CD4-positive, alpha-beta T cell treated with Interleukin-6 for 4 hours (primary cell): ENCODE data around the gene LRRC34.
A peak's percentile ranks its signal among the peaks of the same experiment; 100 is the strongest.

Experiments used
- DNase-seq: peaks from one replicate; pipeline ENCODE4 v3.0.0-alpha.2; 2020; ENCODE audit warnings: mixed read lengths

LRRC34 gene

DNA sequence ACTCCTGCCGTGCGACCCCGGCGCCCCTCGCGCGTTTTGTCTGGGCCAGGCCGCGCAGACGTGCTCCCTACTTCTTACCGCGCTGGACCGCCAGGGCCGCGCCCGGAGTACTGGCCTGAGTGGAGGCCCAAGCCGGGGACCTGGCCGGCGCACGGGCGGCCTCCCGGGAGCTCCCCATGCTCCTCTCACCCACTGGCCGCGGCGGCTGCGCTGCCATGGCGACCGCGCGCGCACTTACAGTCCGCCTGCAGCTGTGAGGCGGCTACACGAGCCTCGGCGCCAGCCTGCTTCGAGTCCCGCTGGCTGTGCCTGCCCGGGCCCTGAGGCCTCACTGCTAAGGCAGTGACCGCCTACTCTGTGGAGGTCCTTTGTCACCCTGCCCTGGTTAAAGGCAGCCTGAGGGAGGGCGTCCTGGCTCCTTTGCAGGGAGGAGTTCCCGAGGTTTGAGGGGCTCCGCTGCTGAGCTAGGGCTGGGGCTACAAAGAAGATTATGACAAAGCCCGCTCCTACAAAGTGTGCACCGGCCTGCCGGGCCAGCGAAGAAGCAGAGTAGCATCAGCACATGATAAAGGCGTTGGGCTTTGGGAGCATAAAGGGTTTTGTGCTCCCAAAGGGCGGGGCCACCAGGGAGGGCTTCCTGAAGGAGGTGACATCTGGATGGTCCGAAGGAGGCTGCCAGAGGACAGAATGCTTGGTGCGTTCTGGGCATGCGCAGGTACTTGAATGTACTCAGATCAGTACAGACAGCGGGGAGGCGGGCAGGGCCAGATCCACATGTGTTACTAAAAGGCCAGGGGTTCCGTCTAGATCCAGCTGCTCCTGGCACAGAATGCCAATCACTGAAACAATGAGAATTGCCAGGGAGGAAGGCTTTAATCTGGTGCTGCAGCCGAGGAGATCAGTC lies at the start of gene LRRC34, which contains the start of gene LRRIQ4:
TSS of gene LRRC34 (minus strand) at position 573 of the 904 bp plus-strand sequence. CDS start at position 217, 356 bp downstream.
TSS of gene LRRIQ4 (plus strand) at position 539 of the 904 bp plus-strand sequence. CDS start 9,052 bp downstream, outside the sequence.
- peak; percentile 78 for DNase-seq

DNA sequence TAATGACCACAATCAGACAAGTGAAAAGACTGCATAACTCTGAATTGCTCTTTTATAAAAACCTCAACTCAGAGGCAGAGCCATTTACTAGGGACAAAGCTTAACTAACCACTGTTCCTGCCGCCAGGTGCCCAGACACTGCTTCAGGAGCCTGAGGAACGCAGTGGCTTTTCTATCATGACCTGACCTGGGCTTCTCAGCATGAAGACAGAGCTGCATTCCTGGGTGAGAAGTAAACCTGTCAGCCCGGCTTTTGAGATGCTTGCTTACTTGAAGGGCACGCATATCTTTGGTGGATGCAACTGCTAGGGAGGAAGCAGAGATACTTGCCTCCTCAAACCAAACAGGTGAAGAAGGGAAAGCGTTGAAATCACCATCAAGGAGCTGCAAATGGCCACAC lies 49.2 kb upstream of the LRRC34 start:
- DNase-seq, result no peak

- DNase-seq, result no peak
These were observed 45.1 kb upstream of the LRRC34 start for GRCh38 chr3:169857811-169858210.

DNA sequence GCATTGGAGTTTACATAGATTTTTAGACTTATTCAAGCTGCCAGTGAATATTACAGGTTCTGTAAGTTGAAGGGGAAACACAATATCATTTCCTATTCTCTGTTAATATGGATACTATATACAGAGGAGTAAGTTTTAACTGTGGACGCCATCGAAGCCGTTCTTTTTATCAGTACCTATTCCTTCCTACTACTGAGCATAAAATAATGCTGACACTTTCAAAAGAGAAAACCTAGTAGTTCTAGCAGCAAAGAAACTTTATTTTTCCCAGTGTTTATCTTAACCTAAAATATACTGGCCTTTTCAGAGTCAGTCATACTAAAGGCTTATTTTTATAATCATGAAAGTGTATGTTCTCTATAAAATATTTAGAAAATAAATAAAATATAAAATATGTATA lies 42.8 kb upstream of the LRRC34 start:
- no peak for DNase-seq

DNA sequence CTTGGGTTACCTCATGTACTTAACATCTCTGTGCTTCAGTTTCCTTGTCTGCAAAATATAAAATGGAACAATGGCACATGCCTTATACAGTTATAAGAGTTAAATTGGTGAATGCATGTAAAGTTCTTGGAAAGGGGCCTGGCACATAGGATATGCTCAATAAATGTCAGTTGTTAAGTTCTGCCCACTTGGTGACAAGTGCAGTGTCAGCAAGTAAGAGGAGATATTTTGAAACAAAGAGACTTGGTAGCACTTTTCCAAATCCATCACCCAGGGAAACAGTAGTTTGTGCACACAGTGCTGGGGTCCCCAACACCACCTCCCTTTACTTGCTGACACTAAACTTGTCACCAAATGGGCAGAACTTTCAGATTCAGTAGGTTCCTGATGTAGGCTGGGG lies 37.9 kb upstream of the LRRC34 start:
- DNase-seq, result no peak

GRCh38 chr3:169848741-169849140 lies 36.0 kb upstream of the LRRC34 start:
- DNase-seq, result no peak

GRCh38 chr3:169847896-169848295 lies 35.2 kb upstream of the LRRC34 start:
- DNase-seq, result no peak

DNA sequence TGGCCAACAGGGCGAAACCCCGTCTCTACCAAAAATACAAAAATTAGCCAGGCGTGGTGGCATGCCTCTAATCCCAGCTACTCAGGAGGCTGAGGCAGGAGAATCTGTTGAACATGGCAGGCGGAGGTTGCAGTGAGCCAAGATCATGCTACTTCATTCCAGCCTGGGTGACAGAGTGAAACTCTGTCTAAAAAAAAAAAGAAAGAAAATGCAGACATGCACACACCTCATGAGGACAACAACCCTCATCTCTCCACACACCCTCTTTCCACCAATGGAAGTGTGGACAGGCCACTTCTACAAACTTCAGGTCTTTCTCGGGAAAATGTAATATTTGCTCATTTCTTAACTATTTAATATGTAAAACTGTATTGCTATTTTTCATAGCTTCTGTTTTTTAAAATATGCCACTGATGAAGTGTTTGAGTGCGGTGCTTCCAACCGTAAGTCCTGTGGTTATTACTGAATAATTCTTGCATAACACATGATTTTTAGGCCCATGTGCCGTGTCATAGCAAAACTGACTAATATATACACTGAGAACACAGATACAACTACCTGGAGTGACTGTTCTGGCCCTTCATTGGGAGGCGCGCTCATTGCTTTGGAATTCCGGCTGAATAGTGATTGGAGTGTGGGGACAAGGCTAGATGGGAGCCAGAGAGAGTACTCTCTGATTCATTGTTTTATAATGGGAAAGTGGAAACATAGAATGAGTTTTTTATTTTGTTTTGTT lies 33.9 kb upstream of the LRRC34 start:
- no peak for DNase-seq

DNA sequence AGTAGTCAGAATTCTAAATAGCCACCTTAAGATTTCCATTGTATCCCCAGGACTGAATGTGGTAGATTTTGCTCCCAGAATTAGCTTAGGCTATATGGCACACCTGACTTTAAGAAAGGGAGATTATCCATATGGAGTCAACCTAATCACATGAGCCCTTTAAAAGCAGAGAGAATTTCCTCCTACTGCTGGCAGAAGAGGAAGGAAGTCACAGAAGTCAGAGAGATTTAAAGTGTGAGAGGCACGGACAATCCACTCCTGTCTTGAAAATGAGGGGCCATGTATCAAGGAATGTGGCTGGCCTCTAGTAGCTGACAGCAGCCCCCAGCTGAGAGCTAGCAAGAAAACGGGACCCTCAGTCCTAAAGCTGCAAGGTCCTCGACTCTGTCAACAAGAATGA lies 30.3 kb upstream of the LRRC34 start:
- DNase-seq, result no peak

- DNase-seq, result no peak
These were observed 28.5 kb upstream of the LRRC34 start for GRCh38 chr3:169841171-169841570.

DNA sequence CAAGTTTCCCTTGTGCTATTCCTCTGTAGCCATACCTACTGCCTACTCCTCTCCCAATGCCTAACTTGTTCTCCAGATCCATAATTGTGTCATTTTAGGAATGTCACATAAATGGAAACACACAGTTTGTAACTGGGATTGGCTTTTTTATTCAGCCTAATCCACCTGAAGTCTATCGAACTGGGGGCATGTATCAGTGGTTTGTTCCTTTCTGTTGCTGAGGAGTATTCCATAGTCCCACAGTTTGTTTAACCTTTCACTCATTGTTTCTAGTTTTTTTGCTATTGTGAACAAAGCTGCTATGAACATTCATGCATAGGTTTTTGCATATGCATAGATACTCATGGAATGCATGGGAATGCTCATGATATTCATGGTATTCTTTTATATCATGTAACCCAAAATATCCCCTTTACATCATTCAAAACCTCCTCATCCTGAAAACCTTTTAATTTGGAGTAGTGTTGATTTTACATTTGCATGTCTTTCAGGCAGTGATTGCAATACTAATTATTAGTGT lies 25.9 kb upstream of the LRRC34 start:
- no peak for DNase-seq

DNA sequence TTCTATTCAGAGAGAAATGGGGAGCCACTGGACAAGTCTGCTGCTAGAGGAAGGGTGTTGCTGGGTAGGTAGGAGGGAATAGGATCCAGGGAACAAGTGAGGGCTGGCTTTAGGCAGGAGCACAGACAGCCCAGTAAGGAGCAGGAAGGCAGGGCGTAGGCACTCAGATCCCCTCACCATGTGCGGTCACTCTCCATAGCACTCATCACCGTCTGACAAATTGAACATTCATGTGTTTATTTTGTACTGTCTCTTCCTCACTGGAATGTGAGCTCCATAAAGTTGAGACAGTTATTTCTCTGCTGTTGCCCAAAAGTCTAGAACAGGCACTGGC lies 24.2 kb upstream of the LRRC34 start:
- no peak for DNase-seq

DNA sequence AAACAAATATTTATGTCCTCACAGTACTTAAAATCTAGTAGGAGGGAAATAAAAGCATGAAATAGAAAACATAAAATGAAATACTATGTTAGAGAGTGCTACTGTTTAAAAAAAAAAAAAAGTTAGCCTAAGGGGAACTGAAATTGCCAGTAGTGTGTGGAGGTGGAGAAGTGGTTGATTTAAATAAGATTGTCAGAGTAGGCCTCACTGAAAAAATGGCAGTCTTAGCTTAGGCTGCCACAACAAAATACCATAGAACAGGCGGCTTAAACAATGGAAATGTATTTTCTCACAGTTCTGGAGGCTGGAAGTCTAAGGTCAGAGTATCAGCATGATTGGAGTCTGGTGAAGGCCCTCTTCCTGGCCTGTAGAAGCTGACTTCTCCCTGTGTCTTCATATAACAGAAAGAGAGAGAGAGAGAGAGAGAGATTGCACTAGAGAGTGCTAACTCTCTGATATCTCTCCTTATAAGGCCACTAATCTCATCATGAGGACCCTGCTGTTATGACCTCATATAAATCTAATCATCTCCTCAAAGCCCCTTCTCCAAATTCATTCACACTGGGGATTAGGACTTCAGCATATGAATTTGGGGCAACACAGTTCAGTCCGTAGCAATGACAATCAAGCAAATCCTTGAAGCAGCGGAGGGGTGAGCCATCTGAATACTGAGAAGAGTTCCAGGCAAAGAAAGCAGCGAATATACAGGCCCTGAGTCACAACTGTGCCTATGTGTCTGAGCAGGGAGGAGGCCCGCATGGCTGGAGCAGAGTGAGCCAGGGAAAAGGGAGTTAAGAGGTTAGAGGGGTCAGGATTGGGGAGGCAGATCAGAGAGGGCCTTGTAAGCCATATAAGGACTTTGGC lies 23.6 kb upstream of the LRRC34 start:
- no peak for DNase-seq

GRCh38 chr3:169835533-169835932 lies 22.8 kb upstream of the LRRC34 start:
- DNase-seq, result no peak

DNA sequence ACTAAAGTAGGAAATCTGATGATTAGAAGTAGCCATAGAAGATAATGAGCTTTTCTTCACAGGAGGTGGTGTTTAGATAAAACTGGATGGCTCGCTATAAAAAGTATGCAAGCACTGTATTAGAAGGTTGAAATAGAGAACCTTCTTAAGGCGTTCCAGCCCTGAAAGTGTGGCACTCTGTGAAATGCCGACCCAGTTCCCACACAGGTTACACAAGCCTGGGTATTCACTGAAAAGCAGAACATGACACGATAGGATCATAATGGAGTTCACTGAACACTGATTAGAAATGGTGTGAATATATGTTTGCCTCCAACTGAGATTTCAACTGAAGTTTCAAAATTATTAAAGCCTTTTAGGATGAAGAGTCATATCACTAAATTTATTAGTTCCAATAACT lies 15.0 kb upstream of the LRRC34 start:
- DNase-seq, result no peak

DNA sequence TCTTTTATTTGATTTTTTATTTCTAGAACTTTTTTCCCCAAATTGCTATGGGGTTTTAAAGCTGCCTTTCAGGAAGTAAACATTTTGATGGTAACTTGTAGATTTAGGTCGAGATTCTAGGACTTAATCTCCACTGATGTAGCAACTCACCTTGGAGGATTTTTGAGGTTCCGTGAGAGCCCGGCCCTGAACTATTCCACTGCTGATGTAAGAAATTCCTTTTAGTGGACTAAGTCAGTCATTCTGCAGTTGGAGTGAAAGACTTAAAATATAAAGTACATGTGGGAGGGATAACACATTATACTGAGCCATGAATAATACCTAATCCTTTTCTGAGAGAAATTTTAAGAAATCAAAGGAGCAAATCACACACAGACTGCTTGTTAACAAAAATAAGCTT lies 12.6 kb upstream of the LRRC34 start:
- DNase-seq, result no peak

- no peak for DNase-seq
These were observed 10.3 kb upstream of the LRRC34 start for GRCh38 chr3:169822983-169823382.

- DNase-seq, result no peak
These were observed 9.8 kb upstream of the LRRC34 start for GRCh38 chr3:169822540-169822939.

- no peak for DNase-seq
These were observed 9.4 kb upstream of the LRRC34 start for GRCh38 chr3:169822091-169822490.

DNA sequence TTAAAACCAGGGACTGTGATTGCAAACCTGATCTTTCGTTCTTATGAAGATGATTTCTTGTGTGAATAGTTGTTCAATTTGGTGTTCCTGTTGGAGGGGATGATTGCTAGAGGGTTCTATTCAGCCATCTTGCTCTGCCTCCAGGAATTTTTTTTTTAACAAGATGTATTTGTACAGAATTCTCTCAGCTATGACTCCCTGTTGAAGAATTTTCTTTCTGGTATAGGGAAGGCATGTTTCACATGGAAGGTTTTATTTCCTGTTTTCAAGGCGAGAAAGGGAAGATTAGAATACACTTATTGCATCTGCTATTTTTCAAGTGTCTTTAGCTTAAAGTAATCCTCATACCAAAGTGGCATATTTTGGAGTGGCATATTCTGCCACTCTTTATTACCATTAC lies 5.6 kb upstream of the LRRC34 start:
- no peak for DNase-seq

DNA sequence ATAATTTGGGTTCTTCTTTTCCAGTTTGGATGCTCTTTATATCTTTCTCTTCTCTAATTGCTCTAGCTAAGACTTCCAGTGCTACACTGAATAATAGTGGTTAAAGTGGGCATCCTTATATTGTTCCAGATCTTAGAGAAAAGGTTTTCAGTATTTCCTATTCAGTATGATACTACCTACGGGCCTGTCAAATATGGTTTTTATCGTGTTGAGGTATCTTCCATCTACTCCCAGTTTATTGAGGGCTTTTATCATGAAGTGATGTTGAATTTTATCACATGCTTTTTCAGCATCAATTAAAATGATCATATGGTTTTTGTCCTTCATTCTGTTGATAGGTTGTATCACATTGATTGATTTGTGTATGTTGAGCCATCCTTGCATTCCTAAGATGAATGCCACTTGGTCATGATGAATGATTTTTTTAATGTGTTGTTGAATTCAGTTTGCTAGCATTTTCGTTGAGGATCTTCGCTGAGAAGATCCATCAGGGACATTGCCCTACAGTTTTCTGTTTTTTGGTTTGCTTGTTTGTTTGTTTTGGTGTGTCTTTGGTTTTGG lies 3.0 kb upstream of the LRRC34 start:
- DNase-seq, result no peak

DNA sequence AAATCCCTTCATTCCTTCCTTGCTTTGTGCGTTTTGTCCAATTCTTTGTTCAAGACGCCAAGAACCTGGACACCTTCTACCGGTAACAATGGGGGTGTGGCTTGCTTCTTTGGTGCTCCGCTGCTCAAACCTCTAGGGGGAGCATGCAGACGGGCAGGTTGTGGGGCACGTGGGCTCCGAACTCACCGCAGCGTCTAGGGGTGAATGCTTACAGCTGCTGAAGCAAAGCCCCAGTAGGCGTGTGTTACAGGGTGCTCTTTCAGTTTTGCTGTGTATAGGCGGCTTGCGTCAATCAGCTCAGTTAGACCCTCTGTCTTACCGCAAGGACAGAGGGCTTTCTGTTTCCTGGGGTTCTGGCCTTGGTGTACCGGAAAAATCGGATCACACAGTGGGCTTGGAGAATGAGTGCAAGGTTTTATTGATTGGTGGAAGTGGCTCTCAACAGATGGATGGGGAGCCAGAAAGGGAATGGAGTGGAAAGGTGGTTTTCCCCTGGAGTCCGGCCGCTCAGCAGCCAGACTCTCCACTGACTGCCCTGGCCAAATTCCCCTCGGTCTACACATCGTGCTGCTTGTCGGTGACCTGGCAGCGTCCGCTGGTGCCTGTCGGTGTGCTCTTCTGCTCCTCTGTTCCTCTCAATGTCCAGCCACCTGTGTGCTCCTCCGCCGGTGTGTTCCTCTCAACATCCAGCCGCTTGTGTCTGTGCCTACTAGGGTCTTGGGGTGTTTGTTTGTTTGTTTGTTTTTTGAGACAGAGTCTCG lies 1.2 kb upstream of the LRRC34 start:
- DNase-seq, result peak; percentile 75
